BE2C (cell line): ENCODE results near the gene CDH23.
A peak's percentile ranks its signal among the peaks of the same experiment; 100 is the strongest.

Experiments used
- DNase-seq: peaks from one replicate; pipeline ENCODE4 v3.0.0-alpha.2; 2020
- H3K27me3 ChIP-seq: fragments of 250-450 bp; sonication (Bioruptor Pico); 2 replicates; pipeline ENCODE4 v1.5.1; 2020; ENCODE audit warnings: mild to moderate bottlenecking
- H3K36me3 ChIP-seq: fragments of 250-450 bp; sonication (Bioruptor Pico); 2 replicates; pipeline ENCODE4 v1.5.1; 2020; ENCODE audit warnings: mild to moderate bottlenecking
- H3K4me1 ChIP-seq: fragments of 250-450 bp; sonication (Bioruptor Pico); 2 replicates; pipeline ENCODE4 v1.5.1; 2020
- H3K4me3 ChIP-seq: 2 replicates; pipeline ENCODE4 v1.5.1; 2011; ENCODE audit warnings: low read depth, low read length
- H3K9me3 ChIP-seq: fragments of 250-450 bp; sonication (Bioruptor Pico); 2 replicates; pipeline ENCODE4 v1.5.1; 2020
- CTCF ChIP-seq: IDR thresholded peaks from 2 replicates; pipeline ENCODE4 v1.5.1; 2012; ENCODE audit warnings: mild to moderate bottlenecking, low read depth, low read length

The CDH23 gene

DNA sequence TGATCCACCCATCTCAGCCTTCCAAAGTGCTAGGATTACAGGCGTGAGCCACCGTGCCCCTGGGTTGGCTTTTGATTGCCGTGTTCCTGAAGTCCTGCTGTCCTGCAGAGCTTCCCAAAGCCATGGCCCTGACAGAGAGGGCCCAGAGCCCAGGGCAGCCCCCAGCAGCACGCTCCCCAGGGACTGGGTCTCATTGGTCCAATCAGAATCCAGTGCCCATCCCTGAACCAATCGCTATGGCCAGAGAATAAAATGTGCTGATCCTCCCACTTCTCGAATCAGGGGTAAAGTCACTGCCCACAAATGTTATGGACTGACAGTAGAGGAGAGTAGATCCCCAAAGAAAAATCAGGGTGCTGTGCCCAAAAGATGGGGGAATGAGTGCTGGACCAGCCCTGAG lies 327.8 kb downstream of the CDH23 start:
- no peaks in the 10 kb centered on the region for H3K27me3 ChIP-seq
- peaks cover 37% of the 10 kb centered on the region for H3K4me1 ChIP-seq
- no peak overlapping the region for H3K4me3 ChIP-seq
- no peak for TF ChIP-seq CTCF
- H3K9me3 ChIP-seq = no peaks in the 10 kb centered on the region
- H3K36me3 ChIP-seq = no peaks in the 10 kb centered on the region
- peak; percentile 58 for DNase-seq

DNA sequence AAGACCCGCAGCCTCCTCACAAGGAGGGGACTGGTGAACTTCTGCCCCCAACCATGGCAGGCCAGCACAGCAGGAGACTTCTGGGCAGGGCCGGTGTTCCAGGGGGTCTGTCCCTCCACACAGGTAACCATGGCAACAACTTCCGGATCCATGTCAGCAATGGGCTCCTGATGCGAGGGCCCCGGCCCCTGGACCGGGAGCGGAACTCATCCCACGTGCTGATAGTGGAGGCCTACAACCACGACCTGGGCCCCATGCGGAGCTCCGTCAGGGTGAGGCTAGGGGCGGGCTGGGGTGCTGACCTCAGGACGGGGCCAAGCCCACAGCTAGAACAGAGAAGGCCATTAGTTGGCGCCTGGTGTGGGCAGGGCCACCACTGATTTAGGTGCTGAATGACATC lies 328.5 kb downstream of the CDH23 start:
- TF ChIP-seq CTCF = no peak
- peaks cover 37% of the 10 kb centered on the region for H3K4me1 ChIP-seq
- DNase-seq = no peak
- no peaks in the 10 kb centered on the region for H3K9me3 ChIP-seq
- H3K36me3 ChIP-seq = no peaks in the 10 kb centered on the region
- no peaks in the 10 kb centered on the region for H3K27me3 ChIP-seq
- no peak overlapping the region for H3K4me3 ChIP-seq

DNA sequence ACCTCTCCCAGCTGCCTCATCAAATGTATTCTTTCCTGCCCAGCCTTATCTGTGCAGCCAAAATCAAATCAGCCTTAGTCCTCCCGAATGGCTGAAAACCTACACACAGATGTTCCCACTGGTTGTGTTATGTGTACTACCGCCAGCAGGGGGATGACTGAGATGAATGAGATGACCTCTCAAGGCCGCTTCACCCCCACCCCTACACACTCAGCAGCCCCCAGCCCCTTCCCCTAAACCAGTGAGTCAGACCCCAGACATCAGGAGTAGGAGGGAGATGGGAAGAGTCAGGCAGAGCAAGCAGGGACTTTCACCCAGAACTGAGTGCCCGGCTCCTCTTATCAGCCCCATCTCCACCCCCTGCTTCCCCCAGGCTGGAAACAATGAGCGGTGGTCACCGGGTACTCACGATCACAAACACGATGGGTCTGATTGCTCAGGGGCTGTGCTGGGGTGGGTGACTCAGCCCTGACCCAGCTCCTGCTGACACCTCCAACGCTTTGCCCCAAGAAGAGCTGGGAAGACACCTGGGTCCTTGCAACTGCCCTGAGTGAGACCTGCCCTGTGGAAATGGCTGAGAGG lies 329.4 kb downstream of the CDH23 start:
- Histone ChIP-seq H3K36me3 (no peaks in the 10 kb centered on the region), H3K4me3 (no peak overlapping the region), H3K4me1 (peaks cover 37% of the 10 kb centered on the region), H3K27me3 (no peaks in the 10 kb centered on the region), H3K9me3 (no peaks in the 10 kb centered on the region)
- TF ChIP-seq CTCF = peak; percentile 61
- peak; percentile 68 for DNase-seq

- Histone ChIP-seq H3K4me1 (peaks cover 37% of the 10 kb centered on the region), H3K36me3 (no peaks in the 10 kb centered on the region), H3K9me3 (no peaks in the 10 kb centered on the region), H3K27me3 (no peaks in the 10 kb centered on the region), H3K4me3 (no peak overlapping the region)
- TF ChIP-seq CTCF = no peak
- DNase-seq = no peak
Measured at GRCh38 chr10:71726580-71727104, 329.9 kb downstream of the CDH23 start.

GRCh38 chr10:71727105-71727737 lies 330.5 kb downstream of the CDH23 start:
- H3K36me3 ChIP-seq = no peaks in the 10 kb centered on the region
- no peak for DNase-seq
- H3K9me3 ChIP-seq = no peaks in the 10 kb centered on the region
- TF ChIP-seq CTCF = no peak
- no peaks in the 10 kb centered on the region for H3K27me3 ChIP-seq
- no peak overlapping the region for H3K4me3 ChIP-seq
- H3K4me1 ChIP-seq = peaks cover 37% of the 10 kb centered on the region
